ENCODE measurements around the gene ALDH4A1. TPM values are rescaled to one million over a fixed set of nuclear protein-coding genes. Genes with fewer than 3 reads are reported as not detected.

ALDH4A1 gene
- total RNA-seq, 1 experiment from 2014 or later = 26.1 TPM

GRCh38 chr1:18931730-18932129, 29.4 kb upstream of the ALDH4A1 start:
- H4K5ac ChIP-seq (ENCODE audit: insufficient read length, low read depth, low read length) = no peak overlapping the region
- H3K27ac ChIP-seq (ENCODE audit: insufficient read length, low read depth, low read length) = no peak overlapping the region
- H3K23ac ChIP-seq (ENCODE audit: insufficient read length, low read depth, low read length) = no peak overlapping the region
- no peak overlapping the region for H2BK15ac ChIP-seq (ENCODE audit: low read depth, low read length)
- H3K56ac ChIP-seq (ENCODE audit: insufficient read length, low read depth, low read length) = no peak overlapping the region
- no peak overlapping the region for H2AK5ac ChIP-seq (ENCODE audit: insufficient read length, low read length)
- Mint-ChIP-seq H3K27me3 (ENCODE audit: low read depth) (no peaks in the 10 kb centered on the region; the same call in none of the 2 replicates), H3K4me1 (peaks cover 45% of the 10 kb centered on the region in 2 experiments), H3K36me3 (ENCODE audit: insufficient read depth in 1 of 3, low read depth in 3 of 3) (no peaks in the 10 kb centered on the region), H3K27ac (peak overlapping the region in 2 of 3 experiments; percentile 64 to 73; a peak in 3 of 7 replicates), H3K9me3 (no peaks in the 10 kb centered on the region), H3K4me3 (no peak overlapping the region)
- no peak overlapping the region for H3K4me2 ChIP-seq (ENCODE audit: insufficient read depth, insufficient read length, low read length)
- H2BK5ac ChIP-seq (ENCODE audit: insufficient read length, low read length) = no peak overlapping the region
- H3K4ac ChIP-seq (ENCODE audit: low read depth, low read length) = no peak overlapping the region
- H3K9ac ChIP-seq (ENCODE audit: extremely low read depth, insufficient read length, low read length) = no peak overlapping the region
- no peaks in the 10 kb centered on the region for H3K79me2 ChIP-seq (ENCODE audit: insufficient read depth, low read length)
- no peak for TF ChIP-seq CTCF (conservative IDR thresholded peaks at IDR 0.05)
- H4K20me1 ChIP-seq (ENCODE audit: control insufficient read depth, insufficient read depth, insufficient read length) = no peaks in the 10 kb centered on the region
- no peak overlapping the region for H2AFZ ChIP-seq (ENCODE audit: low read length)
- H3T11ph ChIP-seq (ENCODE audit: low read length) = no peak overlapping the region
- H2BK12ac ChIP-seq (ENCODE audit: insufficient read length, low read depth, low read length) = no peak overlapping the region
- no peak overlapping the region for H2BK120ac ChIP-seq (ENCODE audit: low read depth, low read length, poor library complexity, severe bottlenecking)
- H4K8ac ChIP-seq (replicated peaks; ENCODE audit: insufficient read length, low read depth, low read length) = no peak overlapping the region
- no peaks in the 10 kb centered on the region for H3K23me2 ChIP-seq (ENCODE audit: insufficient read length, low read depth, low read length, poor library complexity, severe bottlenecking)
- H3K27me3 ChIP-seq (ENCODE audit: insufficient read depth, low read length) = no peaks in the 10 kb centered on the region
- H3K18ac ChIP-seq (ENCODE audit: insufficient read length, low read depth, low read length) = no peak overlapping the region
- no peak overlapping the region for H4K91ac ChIP-seq (ENCODE audit: insufficient read length, low read depth, low read length)
- H3K9me3 ChIP-seq (ENCODE audit: control insufficient read depth, low read depth, low read length) = no peaks in the 10 kb centered on the region
- H3K79me1 ChIP-seq (ENCODE audit: insufficient read depth, low read depth, low read length, poor library complexity, severe bottlenecking) = no peaks in the 10 kb centered on the region
- no peak overlapping the region; the same call in 1 of the 2 replicates for H3K14ac ChIP-seq (ENCODE audit: insufficient read depth, low read length)
- H3K4me1 ChIP-seq (ENCODE audit: insufficient read depth, low read length) = no peaks in the 10 kb centered on the region; the same call in 1 of the 2 replicates
- no peak overlapping the region for H2BK20ac ChIP-seq (ENCODE audit: low read depth, low read length, poor library complexity, severe bottlenecking)
- no peak for DNase-seq
- no CpG with 5 or more reads among the region's 10 CpGs for WGBS (ENCODE audit: extremely low coverage, insufficient read length, low lambda C conversion rate)
